ENCODE results near the gene ZNF326.
"Not testable (repeated sequence)": the region's sequence is repeated elsewhere in the genome, so short reads cannot be mapped to it uniquely, and the experiment has no call there.

The ZNF326 gene

GRCh38 chr1:89997152-89997551, 2.2 kb downstream of the ZNF326 start:
- not testable (repeated sequence) for DNase-seq (ENCODE audit: low read depth in 2 of 2)

GRCh38 chr1:89998306-89998705, 3.4 kb downstream of the ZNF326 start:
- no peak for DNase-seq (ENCODE audit: low read depth in 2 of 2)

GRCh38 chr1:89999208-89999607, 4.3 kb downstream of the ZNF326 start:
- DNase-seq (ENCODE audit: low read depth in 2 of 2) = no peak

GRCh38 chr1:89999628-90000027, 4.7 kb downstream of the ZNF326 start:
- no peak for DNase-seq (ENCODE audit: low read depth in 2 of 2)

GRCh38 chr1:90000934-90001676, 6.2 kb downstream of the ZNF326 start:
- DNase-seq (ENCODE audit: low read depth in 2 of 2) = no peak

GRCh38 chr1:90007979-90008404, 13.1 kb downstream of the ZNF326 start:
- DNase-seq (ENCODE audit: low read depth in 2 of 2) = no peak

- DNase-seq (ENCODE audit: low read depth in 2 of 2) = no peak
Measured at GRCh38 chr1:90012300-90012699, 17.4 kb downstream of the ZNF326 start.

- no peak for DNase-seq (ENCODE audit: low read depth in 2 of 2)
Measured at GRCh38 chr1:90023691-90024090, 28.8 kb downstream of the ZNF326 start.

GRCh38 chr1:90027281-90027680, 32.4 kb downstream of the ZNF326 start:
- DNase-seq (ENCODE audit: low read depth in 2 of 2) = no peak

GRCh38 chr1:90039652-90040051, 44.7 kb downstream of the ZNF326 start:
- DNase-seq (ENCODE audit: low read depth in 2 of 2) = no peak

- no peak for DNase-seq (ENCODE audit: low read depth in 2 of 2)
Measured at GRCh38 chr1:90043586-90043985, 48.7 kb downstream of the ZNF326 start.

GRCh38 chr1:90044346-90044745, 49.4 kb downstream of the ZNF326 start:
- DNase-seq (ENCODE audit: low read depth in 2 of 2) = no peak

GRCh38 chr1:90045853-90046563, 51.1 kb downstream of the ZNF326 start:
- peak in 1 of 2 donors; percentile 1 for DNase-seq (ENCODE audit: low read depth in 2 of 2)

GRCh38 chr1:90046635-90047034, 51.7 kb downstream of the ZNF326 start:
- no peak for DNase-seq (ENCODE audit: low read depth in 2 of 2)

- no peak for DNase-seq (ENCODE audit: low read depth in 2 of 2)
Measured at GRCh38 chr1:90048043-90048442, 53.1 kb downstream of the ZNF326 start.

GRCh38 chr1:90062700-90063643, 68.1 kb downstream of the ZNF326 start:
- not testable (repeated sequence) for DNase-seq (ENCODE audit: low read depth in 2 of 2)

GRCh38 chr1:90064109-90064508, 69.2 kb downstream of the ZNF326 start:
- not testable (repeated sequence) for DNase-seq (ENCODE audit: low read depth in 2 of 2)

GRCh38 chr1:90067194-90067931, 72.5 kb downstream of the ZNF326 start:
- no peak for DNase-seq (ENCODE audit: low read depth in 2 of 2)

GRCh38 chr1:90068611-90069280, 73.8 kb downstream of the ZNF326 start:
- DNase-seq (ENCODE audit: low read depth in 2 of 2) = no peak

- DNase-seq (ENCODE audit: low read depth in 2 of 2) = no peak
Measured at GRCh38 chr1:90074137-90074536, 79.2 kb downstream of the ZNF326 start.

GRCh38 chr1:90074566-90074965, 79.7 kb downstream of the ZNF326 start:
- DNase-seq (ENCODE audit: low read depth in 2 of 2) = no peak

Measured in activated CD4-positive, alpha-beta T cell treated with anti-CD3 and anti-CD28 coated beads for 24 hours (primary cell).